ENCODE measurements around the gene RPTOR. TPM values are rescaled to one million over a fixed set of nuclear protein-coding genes. Genes with fewer than 3 reads are reported as not detected.

The RPTOR gene
- total RNA-seq, 6 donors from 2014 or later: 26.8 to 109 (median 36.8) TPM

DNA sequence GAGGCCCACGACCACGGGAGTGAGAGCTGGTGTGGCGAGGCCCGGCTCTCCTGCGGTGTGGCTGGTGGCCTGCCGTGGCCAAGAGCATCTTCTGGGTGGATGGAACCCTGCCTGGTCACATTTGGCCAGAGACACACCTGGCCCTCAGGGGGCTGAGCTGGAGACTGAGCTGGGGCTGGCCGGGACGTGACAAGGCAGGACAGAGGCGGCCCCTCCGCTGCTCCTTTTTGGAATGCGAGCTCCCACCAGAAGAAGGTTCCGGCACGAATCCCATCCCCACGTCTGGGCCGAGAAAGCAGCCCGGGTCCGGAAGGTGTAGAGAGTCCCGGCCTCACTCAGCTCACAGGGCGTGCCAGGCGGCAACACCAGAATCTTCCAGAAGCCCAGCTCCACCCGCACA is 421.0 kb downstream of the RPTOR start:
- 90 to 92% methylated on average over 16 to 21 of the region's 21 CpGs for WGBS, 2 donors
- Histone ChIP-seq H3K36me3 (peaks cover 0 to 27% (median 14%) of the 10 kb centered on the region in 4 donors), H3K4me1 (peaks cover 12 to 26% (median 25%) of the 10 kb centered on the region in 4 donors), H3K27me3 (no peaks in the 10 kb centered on the region), H3K27ac (no peak overlapping the region), H3K4me3 (no peak overlapping the region), H3K9me3 (no peaks in the 10 kb centered on the region)
- DNase-seq (peak in 1 of 2 donors; percentile 70), ATAC-seq (ENCODE audit: low FRiP score in 2 of 2) (no peak)
- TF ChIP-seq POLR2A (IDR thresholded peaks at IDR 0.05): no peak
- no peak for TF ChIP-seq EP300 (IDR thresholded peaks at IDR 0.05)
- TF ChIP-seq, protein P1, sequence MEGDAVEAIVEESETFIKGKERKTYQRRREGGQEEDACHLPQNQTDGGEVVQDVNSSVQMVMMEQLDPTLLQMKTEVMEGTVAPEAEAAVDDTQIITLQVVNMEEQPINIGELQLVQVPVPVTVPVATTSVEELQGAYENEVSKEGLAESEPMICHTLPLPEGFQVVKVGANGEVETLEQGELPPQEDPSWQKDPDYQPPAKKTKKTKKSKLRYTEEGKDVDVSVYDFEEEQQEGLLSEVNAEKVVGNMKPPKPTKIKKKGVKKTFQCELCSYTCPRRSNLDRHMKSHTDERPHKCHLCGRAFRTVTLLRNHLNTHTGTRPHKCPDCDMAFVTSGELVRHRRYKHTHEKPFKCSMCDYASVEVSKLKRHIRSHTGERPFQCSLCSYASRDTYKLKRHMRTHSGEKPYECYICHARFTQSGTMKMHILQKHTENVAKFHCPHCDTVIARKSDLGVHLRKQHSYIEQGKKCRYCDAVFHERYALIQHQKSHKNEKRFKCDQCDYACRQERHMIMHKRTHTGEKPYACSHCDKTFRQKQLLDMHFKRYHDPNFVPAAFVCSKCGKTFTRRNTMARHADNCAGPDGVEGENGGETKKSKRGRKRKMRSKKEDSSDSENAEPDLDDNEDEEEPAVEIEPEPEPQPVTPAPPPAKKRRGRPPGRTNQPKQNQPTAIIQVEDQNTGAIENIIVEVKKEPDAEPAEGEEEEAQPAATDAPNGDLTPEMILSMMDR (IDR thresholded peaks at IDR 0.05): no peak
- no peak for TF ChIP-seq POLR2AphosphoS5 (IDR thresholded peaks at IDR 0.05)

DNA sequence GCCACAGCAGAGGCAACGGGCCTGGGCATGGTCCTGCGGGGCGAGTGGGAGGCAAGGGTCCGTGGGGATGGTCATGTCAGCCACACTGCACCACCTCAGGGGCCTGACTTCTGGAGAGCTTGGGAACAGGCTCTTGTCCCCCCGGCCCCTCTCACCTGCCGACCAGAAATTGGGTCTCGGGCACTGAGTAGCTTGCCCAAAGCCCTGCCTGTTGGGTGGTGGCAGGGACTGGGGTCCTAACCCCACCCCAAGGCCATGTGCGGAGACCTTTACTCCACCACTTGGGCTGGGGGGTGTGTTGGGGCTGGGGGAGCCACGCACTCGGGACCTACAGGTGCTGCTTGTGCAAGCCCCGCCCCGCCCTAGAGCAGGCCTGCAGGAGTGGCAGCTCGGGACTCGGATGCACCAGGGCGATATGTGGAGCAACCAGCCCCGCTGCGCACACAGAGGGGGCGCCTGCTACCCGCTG is 422.8 kb downstream of the RPTOR start:
- H3K4me3 ChIP-seq: no peak overlapping the region
- whole genome bisulfite sequencing, 2 donors: 82 to 96% methylated on average over 2 to 18 of the region's 19 CpGs
- no peaks in the 10 kb centered on the region for H3K27me3 ChIP-seq
- peaks cover 12 to 28% (median 25%) of the 10 kb centered on the region in 4 donors for H3K4me1 ChIP-seq
- peaks cover 0 to 25% (median 13%) of the 10 kb centered on the region in 4 donors for H3K36me3 ChIP-seq
- peak in 1 of 2 donors; percentile 81 for DNase-seq
- no peak for ATAC-seq (ENCODE audit: low FRiP score in 2 of 2)
- no peaks in the 10 kb centered on the region for H3K9me3 ChIP-seq
- TF ChIP-seq, protein P1 (IDR thresholded peaks at IDR 0.05): no peak
- TF ChIP-seq POLR2AphosphoS5 (IDR thresholded peaks at IDR 0.05) (no peak), POLR2A (IDR thresholded peaks at IDR 0.05) (no peak), EP300 (IDR thresholded peaks at IDR 0.05) (no peak)
- no peak overlapping the region for H3K27ac ChIP-seq

DNA sequence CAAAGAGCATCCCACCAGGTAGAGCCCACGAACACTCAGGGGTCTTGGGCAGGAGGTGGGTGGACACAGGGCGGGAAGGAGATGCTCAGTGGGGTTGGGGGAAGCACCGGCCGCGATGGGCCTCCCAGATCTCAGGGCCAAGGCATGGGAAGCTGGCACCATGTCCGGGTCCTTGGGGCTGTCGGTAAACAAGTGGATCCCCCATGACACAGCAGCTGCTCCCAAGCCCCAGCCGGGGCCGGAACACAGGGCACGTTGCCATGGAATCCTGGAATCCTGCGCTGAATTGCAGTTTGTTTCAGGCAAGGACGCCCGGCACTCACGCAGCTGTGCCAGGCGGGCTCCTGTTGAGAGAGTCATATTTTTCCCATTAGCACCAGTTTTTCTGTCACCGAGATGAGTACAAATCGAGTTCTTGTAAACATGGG is 424.0 kb downstream of the RPTOR start:
- no peak overlapping the region for H3K4me3 ChIP-seq
- H3K27me3 ChIP-seq: no peaks in the 10 kb centered on the region
- H3K27ac ChIP-seq: peak overlapping the region in 1 of 4 donors; percentile 75
- peak in 1 of 2 donors; percentile 58 for DNase-seq
- 13 to 63% methylated on average over 4 to 14 of the region's 17 CpGs for WGBS, 2 donors
- no peaks in the 10 kb centered on the region for H3K9me3 ChIP-seq
- H3K4me1 ChIP-seq: peaks cover 12 to 28% (median 25%) of the 10 kb centered on the region in 4 donors
- H3K36me3 ChIP-seq: peaks cover 0 to 25% (median 11%) of the 10 kb centered on the region in 4 donors
- TF ChIP-seq, protein P1 (IDR thresholded peaks at IDR 0.05): no peak
- TF ChIP-seq EP300 (IDR thresholded peaks at IDR 0.05) (no peak), POLR2A (IDR thresholded peaks at IDR 0.05) (no peak), POLR2AphosphoS5 (IDR thresholded peaks at IDR 0.05) (no peak)
- ATAC-seq (ENCODE audit: low FRiP score in 2 of 2): no peak

DNA sequence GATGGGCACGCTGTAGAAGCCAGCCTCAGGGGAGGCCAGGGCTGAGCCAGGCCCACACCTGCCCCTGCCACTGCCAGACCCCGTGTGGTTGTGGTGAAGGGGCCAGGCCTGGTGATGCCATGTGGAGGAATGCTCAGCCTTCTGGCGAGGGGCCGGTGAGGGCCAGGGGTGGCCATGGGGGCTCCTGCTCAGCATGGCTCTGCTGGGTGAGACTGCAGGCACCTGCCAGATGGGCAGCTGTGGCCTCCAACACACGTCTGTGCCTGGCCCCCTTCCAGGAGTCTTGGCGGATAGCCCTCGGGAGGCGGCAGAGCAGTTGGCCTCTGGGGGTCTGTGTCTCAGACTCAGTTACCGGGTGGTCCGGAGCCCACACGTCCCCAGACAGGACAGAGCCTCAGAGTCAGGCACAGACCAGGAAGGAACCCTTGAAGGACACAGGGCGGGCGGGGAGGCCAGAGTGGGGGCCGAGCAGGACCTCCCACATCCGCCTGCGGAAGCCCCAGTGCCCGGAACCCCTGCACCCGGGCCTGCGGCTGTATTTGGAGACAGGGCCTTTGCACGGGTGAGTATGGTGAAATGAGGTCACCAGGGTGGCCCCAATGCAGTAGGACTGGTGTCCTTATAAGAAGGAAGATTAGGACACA is 424.5 kb downstream of the RPTOR start:
- DNase-seq (peak in 1 of 2 donors; percentile 75), ATAC-seq (ENCODE audit: low FRiP score in 2 of 2) (peak; percentile 2 to 48)
- 25 to 45% methylated on average over 7 to 12 of the region's 20 CpGs for WGBS, 2 donors
- Histone ChIP-seq H3K27ac (peak overlapping the region in 1 of 4 donors; percentile 75), H3K36me3 (peaks cover 0 to 22% (median 9%) of the 10 kb centered on the region in 4 donors), H3K9me3 (no peaks in the 10 kb centered on the region), H3K4me3 (peak overlapping the region in 1 of 4 donors; percentile 11), H3K27me3 (no peaks in the 10 kb centered on the region), H3K4me1 (peaks cover 12 to 28% (median 25%) of the 10 kb centered on the region in 4 donors)
- TF ChIP-seq, protein P1 (IDR thresholded peaks at IDR 0.05): no peak
- no peak for TF ChIP-seq EP300 (IDR thresholded peaks at IDR 0.05)
- TF ChIP-seq POLR2AphosphoS5 (IDR thresholded peaks at IDR 0.05): no peak

Measured in upper lobe of left lung (tissue), 6 donors.